ENCODE data around the gene ATXN3.

The ATXN3 gene

DNA sequence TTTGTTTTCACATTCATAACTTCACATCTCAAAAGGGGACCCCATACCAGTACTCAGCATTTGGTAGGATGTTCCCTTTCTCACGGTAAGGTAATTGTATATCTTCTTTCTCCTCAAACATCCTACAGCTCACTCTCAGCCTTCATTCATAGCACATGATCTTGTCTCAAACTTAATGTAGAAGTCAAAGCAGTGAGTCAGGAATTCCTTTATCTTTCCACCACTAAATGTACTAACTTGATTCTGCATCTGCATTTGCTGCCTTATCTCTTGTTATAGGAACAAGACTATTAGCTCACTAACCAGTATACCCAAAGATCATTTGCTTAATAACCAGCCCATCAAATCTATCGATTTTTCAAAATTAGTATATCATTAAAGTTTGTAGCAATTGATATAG is 38.3 kb upstream of the ATXN3 start:
- ChIA-PET POLR2A (no interaction called here), CTCF (interaction anchor here (0.9 to 1.9 kb wide), 2 partner anchors 9 kb away, joined by 3 to 12 read pairs; no protein-coding TSS in a partner anchor)
- H3K27ac ChIP-seq (ENCODE audit: extremely low read depth, low read depth, low read length), result no peak overlapping the region
- H3K4me1 ChIP-seq (ENCODE audit: control insufficient read depth, insufficient read depth, low read length), result no peaks in the 10 kb centered on the region
- peaks cover 68 to 81% of the 10 kb centered on the region in 2 experiments for H3K36me3 ChIP-seq (ENCODE audit: control insufficient read depth in 2 of 2, insufficient read depth in 1 of 2, low read length in 2 of 2)
- no peaks in the 10 kb centered on the region for H3K9me3 ChIP-seq (ENCODE audit: control insufficient read depth, insufficient read depth, low read depth, low read length)
- H3K4me3 ChIP-seq (ENCODE audit: low read depth, low read length), result no peak overlapping the region
- TF ChIP-seq ZNF112 (tag by site-specific recombination; IDR thresholded peaks at IDR 0.05), result no peak
- no peak for TF ChIP-seq BCL11A (tag by site-specific recombination; IDR thresholded peaks at IDR 0.05; ENCODE audit: low read depth)

DNA sequence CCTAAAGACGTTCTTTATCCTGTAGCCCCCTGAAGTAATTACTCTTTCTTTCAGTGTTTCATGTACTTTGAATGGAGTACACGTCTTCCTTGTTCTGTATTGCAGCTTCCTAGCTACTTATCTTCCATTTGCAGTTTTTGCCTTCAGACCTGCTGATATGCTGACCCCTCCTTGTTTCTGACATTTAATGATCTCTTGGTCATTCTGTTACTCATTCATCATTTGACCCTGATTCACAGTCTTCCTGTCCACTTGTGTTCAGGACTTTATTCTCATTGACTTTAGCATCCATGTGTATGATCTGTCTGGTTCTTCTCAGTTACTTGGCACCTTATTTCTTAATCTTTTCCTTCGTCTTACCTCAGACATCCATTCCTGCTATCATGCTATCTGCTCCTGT is 37.6 kb upstream of the ATXN3 start:
- Histone ChIP-seq H3K36me3 (ENCODE audit: control insufficient read depth in 2 of 2, insufficient read depth in 1 of 2, low read length in 2 of 2) (peaks cover 69 to 81% of the 10 kb centered on the region in 2 experiments), H3K4me1 (ENCODE audit: control insufficient read depth, insufficient read depth, low read length) (no peaks in the 10 kb centered on the region), H3K9me3 (ENCODE audit: control insufficient read depth, insufficient read depth, low read depth, low read length) (no peaks in the 10 kb centered on the region), H3K4me3 (ENCODE audit: low read depth, low read length) (no peak overlapping the region), H3K27ac (ENCODE audit: extremely low read depth, low read depth, low read length) (no peak overlapping the region)
- CTCF ChIA-PET, result interaction anchor here (0.9 to 1.9 kb wide), 2 partner anchors 9 kb away, joined by 3 to 12 read pairs; no protein-coding TSS in a partner anchor
- POLR2A ChIA-PET, result no interaction called here
- TF ChIP-seq, protein P1, sequence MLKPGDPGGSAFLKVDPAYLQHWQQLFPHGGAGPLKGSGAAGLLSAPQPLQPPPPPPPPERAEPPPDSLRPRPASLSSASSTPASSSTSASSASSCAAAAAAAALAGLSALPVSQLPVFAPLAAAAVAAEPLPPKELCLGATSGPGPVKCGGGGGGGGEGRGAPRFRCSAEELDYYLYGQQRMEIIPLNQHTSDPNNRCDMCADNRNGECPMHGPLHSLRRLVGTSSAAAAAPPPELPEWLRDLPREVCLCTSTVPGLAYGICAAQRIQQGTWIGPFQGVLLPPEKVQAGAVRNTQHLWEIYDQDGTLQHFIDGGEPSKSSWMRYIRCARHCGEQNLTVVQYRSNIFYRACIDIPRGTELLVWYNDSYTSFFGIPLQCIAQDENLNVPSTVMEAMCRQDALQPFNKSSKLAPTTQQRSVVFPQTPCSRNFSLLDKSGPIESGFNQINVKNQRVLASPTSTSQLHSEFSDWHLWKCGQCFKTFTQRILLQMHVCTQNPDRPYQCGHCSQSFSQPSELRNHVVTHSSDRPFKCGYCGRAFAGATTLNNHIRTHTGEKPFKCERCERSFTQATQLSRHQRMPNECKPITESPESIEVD (tag by site-specific recombination; IDR thresholded peaks at IDR 0.05), result no peak

DNA sequence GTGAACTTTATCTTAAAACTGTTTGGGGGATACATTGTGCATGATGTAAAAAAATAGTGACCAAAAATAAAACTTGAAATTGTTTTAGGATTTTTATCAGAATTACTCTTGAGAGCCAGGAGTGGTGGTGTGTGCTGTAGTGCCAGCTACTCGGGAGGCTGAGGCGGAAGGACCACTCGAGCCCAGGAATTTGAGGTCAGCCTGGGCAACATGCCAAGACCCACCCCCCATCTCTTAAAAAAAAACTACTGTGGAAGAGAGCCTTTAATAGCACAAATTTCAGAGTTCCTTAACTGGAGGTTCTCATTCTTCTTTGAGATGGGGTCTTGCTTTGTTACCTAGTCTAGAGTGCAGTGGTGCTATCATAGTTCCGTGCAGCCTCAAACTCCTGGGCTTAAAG is 36.9 kb upstream of the ATXN3 start:
- ChIA-PET POLR2A (no interaction called here), CTCF (interaction anchor here (0.6 to 1.9 kb wide), 3 partner anchors 8 to 250 kb away, joined by 3 to 12 read pairs (median 4); no protein-coding TSS in a partner anchor)
- no peaks in the 10 kb centered on the region for H3K9me3 ChIP-seq (ENCODE audit: control insufficient read depth, insufficient read depth, low read depth, low read length)
- H3K4me1 ChIP-seq (ENCODE audit: control insufficient read depth, insufficient read depth, low read length), result no peaks in the 10 kb centered on the region
- peaks cover 70 to 84% of the 10 kb centered on the region in 2 experiments for H3K36me3 ChIP-seq (ENCODE audit: control insufficient read depth in 2 of 2, insufficient read depth in 1 of 2, low read length in 2 of 2)
- TF ChIP-seq, protein P2, sequence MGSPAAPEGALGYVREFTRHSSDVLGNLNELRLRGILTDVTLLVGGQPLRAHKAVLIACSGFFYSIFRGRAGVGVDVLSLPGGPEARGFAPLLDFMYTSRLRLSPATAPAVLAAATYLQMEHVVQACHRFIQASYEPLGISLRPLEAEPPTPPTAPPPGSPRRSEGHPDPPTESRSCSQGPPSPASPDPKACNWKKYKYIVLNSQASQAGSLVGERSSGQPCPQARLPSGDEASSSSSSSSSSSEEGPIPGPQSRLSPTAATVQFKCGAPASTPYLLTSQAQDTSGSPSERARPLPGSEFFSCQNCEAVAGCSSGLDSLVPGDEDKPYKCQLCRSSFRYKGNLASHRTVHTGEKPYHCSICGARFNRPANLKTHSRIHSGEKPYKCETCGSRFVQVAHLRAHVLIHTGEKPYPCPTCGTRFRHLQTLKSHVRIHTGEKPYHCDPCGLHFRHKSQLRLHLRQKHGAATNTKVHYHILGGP (tag by site-specific recombination; IDR thresholded peaks at IDR 0.05), result no peak
- TF ChIP-seq ZNF843 (tag by site-specific recombination; IDR thresholded peaks at IDR 0.05) (no peak), ZNF132 (tag by site-specific recombination; IDR thresholded peaks at IDR 0.05; ENCODE audit: borderline replicate concordance) (no peak), ZNF670 (tag by site-specific recombination; IDR thresholded peaks at IDR 0.05; ENCODE audit: low read depth) (no peak), ZNF791 (tag by site-specific recombination; IDR thresholded peaks at IDR 0.05) (no peak), ZNF324 (tag by site-specific recombination; IDR thresholded peaks at IDR 0.05) (no peak), ZNF561 (tag by site-specific recombination; IDR thresholded peaks at IDR 0.05; ENCODE audit: borderline replicate concordance) (no peak), ZNF155 (tag by site-specific recombination; IDR thresholded peaks at IDR 0.05) (no peak), OSR2 (tag by site-specific recombination; IDR thresholded peaks at IDR 0.05) (no peak)
- TF ChIP-seq, protein P3, sequence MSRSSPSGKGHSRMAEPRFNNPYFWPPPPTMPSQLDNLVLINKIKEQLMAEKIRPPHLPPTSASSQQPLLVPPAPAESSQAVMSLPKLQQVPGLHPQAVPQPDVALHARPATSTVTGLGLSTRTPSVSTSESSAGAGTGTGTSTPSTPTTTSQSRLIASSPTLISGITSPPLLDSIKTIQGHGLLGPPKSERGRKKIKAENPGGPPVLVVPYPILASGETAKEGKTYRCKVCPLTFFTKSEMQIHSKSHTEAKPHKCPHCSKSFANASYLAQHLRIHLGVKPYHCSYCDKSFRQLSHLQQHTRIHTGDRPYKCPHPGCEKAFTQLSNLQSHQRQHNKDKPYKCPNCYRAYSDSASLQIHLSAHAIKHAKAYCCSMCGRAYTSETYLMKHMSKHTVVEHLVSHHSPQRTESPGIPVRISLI (tag by site-specific recombination; IDR thresholded peaks at IDR 0.05), result no peak
- TF ChIP-seq, protein P4, sequence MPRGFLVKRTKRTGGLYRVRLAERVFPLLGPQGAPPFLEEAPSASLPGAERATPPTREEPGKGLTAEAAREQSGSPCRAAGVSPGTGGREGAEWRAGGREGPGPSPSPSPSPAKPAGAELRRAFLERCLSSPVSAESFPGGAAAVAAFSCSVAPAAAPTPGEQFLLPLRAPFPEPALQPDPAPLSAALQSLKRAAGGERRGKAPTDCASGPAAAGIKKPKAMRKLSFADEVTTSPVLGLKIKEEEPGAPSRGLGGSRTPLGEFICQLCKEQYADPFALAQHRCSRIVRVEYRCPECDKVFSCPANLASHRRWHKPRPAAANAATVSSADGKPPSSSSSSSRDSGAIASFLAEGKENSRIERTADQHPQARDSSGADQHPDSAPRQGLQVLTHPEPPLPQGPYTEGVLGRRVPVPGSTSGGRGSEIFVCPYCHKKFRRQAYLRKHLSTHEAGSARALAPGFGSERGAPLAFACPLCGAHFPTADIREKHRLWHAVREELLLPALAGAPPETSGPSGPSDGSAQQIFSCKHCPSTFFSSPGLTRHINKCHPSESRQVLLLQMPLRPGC (tag by site-specific recombination; IDR thresholded peaks at IDR 0.05), result no peak
- no peak overlapping the region for H3K4me3 ChIP-seq (ENCODE audit: low read depth, low read length)
- H3K27ac ChIP-seq (ENCODE audit: extremely low read depth, low read depth, low read length), result no peak overlapping the region
